Breast epithelium (tissue), 4 donors: ENCODE results near the gene SIGLEC8. TPM values are rescaled to one million over a fixed set of nuclear protein-coding genes. Genes with fewer than 3 reads are reported as not detected.
"Not testable (repeated sequence)": the region's sequence is repeated elsewhere in the genome, so short reads cannot be mapped to it uniquely, and the experiment has no call there.

Experiments
- DNase-seq, 2 donors: peaks; one replicate each; pipeline ENCODE4 v3.0.0-alpha.2; 2019; ENCODE audit warnings: low spot score in 2 of 2
- H3K27ac ChIP-seq, 2 donors: fragments of 200-600 bp; sonication (generic) in 1 of 2; one replicate each; pipeline ENCODE4 v1.5.1; 2016 to 2019; ENCODE audit warnings: mild to moderate bottlenecking in 1 of 2
- H3K27me3 ChIP-seq, 2 donors: fragments of 200-600 bp; sonication (generic) in 1 of 2; one replicate each; pipeline versions ENCODE4 v1.5.1 to v1.6.0; 2017 to 2019; ENCODE audit warnings: control low read depth in 1 of 2, mild to moderate bottlenecking in 1 of 2
- H3K36me3 ChIP-seq: fragments of 200-600 bp; one replicate; pipeline ENCODE4 v1.5.1; 2019
- H3K4me1 ChIP-seq, 2 donors: fragments of 200-600 bp; sonication (generic); one replicate each; pipeline ENCODE4 v1.5.1; 2016 to 2019; ENCODE audit warnings: control low read depth in 1 of 2
- H3K4me3 ChIP-seq, 3 donors: fragments of 200-600 bp; sonication (generic); 1 replicate in 2 of 3; 2 replicates in 1 of 3; pipeline ENCODE4 v1.5.1; 2016 to 2019; ENCODE audit warnings: mild to moderate bottlenecking in 3 of 3, moderate library complexity in 2 of 3
- H3K9me3 ChIP-seq, 2 donors: fragments of 200-600 bp; sonication (generic) in 1 of 2; one replicate each; pipeline ENCODE4 v1.5.1; 2016 to 2019; ENCODE audit warnings: control low read depth in 1 of 2
- CTCF ChIP-seq, 3 donors: fragments of 450-650 bp; IDR thresholded peaks; one replicate each; pipeline ENCODE4 v1.5.1; 2016 to 2017; ENCODE audit warnings: antibody characterized with exemption in 3 of 3, mild to moderate bottlenecking in 3 of 3, moderate library complexity in 3 of 3
- POLR2A ChIP-seq: fragments of 450-650 bp; IDR thresholded peaks from one replicate; pipeline ENCODE4 v1.6.1; 2016; ENCODE audit warnings: antibody characterized with exemption, mild to moderate bottlenecking, moderate library complexity
- POLR2AphosphoS5 ChIP-seq, 3 donors: sonication (generic); formaldehyde crosslinking; IDR thresholded peaks; one replicate each; pipeline ENCODE4 v1.6.1; 2017; ENCODE audit warnings: antibody characterized with exemption in 3 of 3
- intact Hi-C: fragments of 100-400 bp; cut with DNase I; formaldehyde crosslinking; loops from one replicate; pipeline ENCODE4 v1.15.1; 2023; ENCODE audit warnings: low total_unique reads
- total RNA-seq, 3 donors: library from RNA; depleted of rRNA; stranded (reverse); fragments of >200 nt; gene quantifications; one replicate each; pipeline ENCODE4 v1.1.0, GENCODE V29; 2016

Gene SIGLEC8
- total RNA-seq, 3 donors from 2014 or later, result 0.80 to 8.6 (median 2.3) TPM

GRCh38 chr19:51469162-51469561 lies 10.9 kb upstream of the SIGLEC8 start:
- intact Hi-C loops, result no loop called here
- TF ChIP-seq POLR2A (no peak), POLR2AphosphoS5 (IDR thresholded peaks at IDR 0.05) (no peak), CTCF (IDR thresholded peaks at IDR 0.05) (no peak)
- DNase-seq, result peak in 1 of 2 donors; percentile 3

GRCh38 chr19:51468545-51468920 lies 10.3 kb upstream of the SIGLEC8 start:
- TF ChIP-seq POLR2A (no peak), POLR2AphosphoS5 (IDR thresholded peaks at IDR 0.05) (no peak), CTCF (IDR thresholded peaks at IDR 0.05) (no peak)
- no peak overlapping the region for H3K4me3 ChIP-seq
- intact Hi-C loops, result no loop called here
- H3K9me3 ChIP-seq, result no peaks in the 10 kb centered on the region
- H3K36me3 ChIP-seq, result no peaks in the 10 kb centered on the region
- H3K4me1 ChIP-seq, result no peaks in the 10 kb centered on the region
- no peak for DNase-seq
- no peak overlapping the region for H3K27ac ChIP-seq
- peaks cover 0 to 41% of the 10 kb centered on the region in 2 donors for H3K27me3 ChIP-seq

More at GRCh38 chr19:51469162-51469561, 10.9 kb upstream of the SIGLEC8 start:
- H3K9me3 ChIP-seq, result no peaks in the 10 kb centered on the region
- no peak overlapping the region for H3K4me3 ChIP-seq
- no peaks in the 10 kb centered on the region for H3K4me1 ChIP-seq
- H3K27ac ChIP-seq, result no peak overlapping the region
- peaks cover 0 to 42% of the 10 kb centered on the region in 2 donors for H3K27me3 ChIP-seq
- no peaks in the 10 kb centered on the region for H3K36me3 ChIP-seq

GRCh38 chr19:51467864-51468544 lies 9.8 kb upstream of the SIGLEC8 start:
- TF ChIP-seq POLR2AphosphoS5 (IDR thresholded peaks at IDR 0.05) (no peak), CTCF (IDR thresholded peaks at IDR 0.05) (no peak), POLR2A (no peak)
- no peak overlapping the region for H3K4me3 ChIP-seq
- H3K27me3 ChIP-seq, result peaks cover 0 to 38% of the 10 kb centered on the region in 2 donors
- H3K36me3 ChIP-seq, result no peaks in the 10 kb centered on the region
- peak in 1 of 2 donors; percentile 38 for DNase-seq
- no peak overlapping the region for H3K27ac ChIP-seq
- H3K9me3 ChIP-seq, result no peaks in the 10 kb centered on the region
- no peaks in the 10 kb centered on the region for H3K4me1 ChIP-seq
- intact Hi-C loops, result no loop called here

- intact Hi-C loops, result no loop called here
- H3K36me3 ChIP-seq, result no peaks in the 10 kb centered on the region
- TF ChIP-seq CTCF (IDR thresholded peaks at IDR 0.05), result no peak
- TF ChIP-seq POLR2A, result no peak
- TF ChIP-seq POLR2AphosphoS5 (IDR thresholded peaks at IDR 0.05), result no peak
- DNase-seq, result no peak
- H3K27ac ChIP-seq, result no peak overlapping the region
- H3K27me3 ChIP-seq, result peaks cover 0 to 46% of the 10 kb centered on the region in 2 donors
- H3K9me3 ChIP-seq, result no peaks in the 10 kb centered on the region
- H3K4me1 ChIP-seq, result no peaks in the 10 kb centered on the region
- H3K4me3 ChIP-seq, result no peak overlapping the region
Observed at GRCh38 chr19:51466723-51467122, 8.5 kb upstream of the SIGLEC8 start.

GRCh38 chr19:51463976-51464581 lies 5.8 kb upstream of the SIGLEC8 start:
- H3K4me3 ChIP-seq, DNase-seq, H3K4me1 ChIP-seq, H3K9me3 ChIP-seq, H3K36me3 ChIP-seq, H3K27ac ChIP-seq: not testable (repeated sequence)
- intact Hi-C loops, result loop anchor here (2.0 kb wide), 1 partner anchor 65 kb away; no protein-coding TSS in a partner anchor
- H3K27me3 ChIP-seq, result peaks cover 0 to 54% of the 10 kb centered on the region in 2 donors
